ENCODE data around the gene MORN1.

MORN1 gene

DNA sequence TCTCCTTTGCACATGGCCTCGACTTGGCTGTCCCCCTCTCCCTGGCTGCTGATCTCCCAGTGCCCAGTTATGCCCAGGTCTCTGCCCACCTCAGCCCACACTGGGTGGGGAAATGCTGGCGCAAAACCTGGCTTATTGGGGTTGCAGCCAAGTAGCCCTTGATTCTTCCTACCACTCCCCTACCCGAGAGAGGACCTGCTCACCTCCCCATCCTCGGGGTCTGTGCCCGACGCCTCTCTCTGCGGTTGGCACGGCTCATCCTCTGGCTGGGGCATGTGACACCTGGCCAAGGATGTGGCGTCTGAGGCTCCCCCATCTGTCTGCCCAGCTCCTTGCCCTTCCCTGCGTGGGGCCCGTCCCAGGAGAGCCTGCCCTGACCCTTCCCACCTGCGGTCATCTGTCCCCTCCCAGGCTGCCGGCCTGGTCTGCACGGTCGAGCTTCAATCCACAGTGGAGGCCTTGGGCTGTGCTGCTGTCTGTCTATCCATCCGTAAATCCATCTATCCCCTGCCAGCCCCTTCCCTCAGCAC, 27.5 kb upstream of the MORN1 start:
- no peak for DNase-seq

DNA sequence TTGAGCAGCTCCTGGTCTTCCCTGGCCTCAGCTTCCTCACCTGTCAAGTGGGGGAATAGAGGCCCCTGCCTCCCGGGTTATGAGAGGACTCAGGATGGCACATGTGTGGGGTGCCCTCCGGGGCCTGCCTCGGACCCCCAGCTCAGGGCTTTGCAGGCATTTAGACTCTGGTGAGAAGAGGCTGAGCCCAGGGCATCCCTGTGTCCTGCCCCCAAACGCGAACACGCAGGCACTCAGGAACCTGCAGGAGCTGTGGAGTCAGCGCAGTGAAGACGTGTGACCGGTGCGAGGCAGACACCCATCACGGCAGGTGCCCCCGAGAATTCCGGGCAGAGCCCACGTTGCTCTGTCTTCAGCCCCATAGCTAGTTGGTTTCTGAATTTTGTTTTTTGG, 26.5 kb upstream of the MORN1 start:
- DNase-seq: no peak

DNA sequence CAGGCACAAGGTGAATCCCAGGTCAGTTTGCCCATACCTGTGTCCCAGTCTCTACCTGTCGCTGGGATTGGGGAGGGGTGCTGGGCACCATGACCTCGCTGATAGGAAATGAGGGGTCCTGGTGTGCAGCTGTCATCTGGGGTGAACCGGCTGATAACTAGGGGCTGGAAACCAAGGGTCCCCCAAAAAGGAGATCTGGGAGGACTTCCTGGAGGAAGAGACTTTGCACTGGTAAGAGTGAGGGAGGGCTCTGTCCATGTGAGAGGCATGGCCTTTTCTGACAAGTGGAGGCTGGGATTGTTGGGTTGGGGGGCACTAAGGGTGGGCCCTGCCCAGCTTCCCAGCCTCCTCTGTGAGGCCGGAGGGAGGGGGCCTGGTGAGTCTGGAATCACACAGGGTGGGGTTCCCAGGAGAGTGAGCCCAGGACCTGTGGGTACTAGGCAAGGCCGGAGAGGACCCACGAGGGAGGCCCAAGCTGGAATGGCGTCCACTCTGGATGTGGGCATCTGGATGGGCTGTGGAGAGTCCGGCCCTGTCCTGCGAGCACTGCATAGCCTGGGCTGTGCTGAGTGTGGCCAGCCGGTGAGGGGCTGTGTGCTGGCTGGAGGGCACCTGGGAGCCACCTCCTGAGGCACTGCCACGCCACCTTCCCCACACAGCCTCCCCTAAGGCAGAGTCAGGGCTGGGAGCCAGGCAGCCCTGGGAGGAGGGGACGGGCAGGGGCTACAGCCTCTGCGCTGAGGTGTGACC, 25.9 kb upstream of the MORN1 start:
- DNase-seq: no peak

DNA sequence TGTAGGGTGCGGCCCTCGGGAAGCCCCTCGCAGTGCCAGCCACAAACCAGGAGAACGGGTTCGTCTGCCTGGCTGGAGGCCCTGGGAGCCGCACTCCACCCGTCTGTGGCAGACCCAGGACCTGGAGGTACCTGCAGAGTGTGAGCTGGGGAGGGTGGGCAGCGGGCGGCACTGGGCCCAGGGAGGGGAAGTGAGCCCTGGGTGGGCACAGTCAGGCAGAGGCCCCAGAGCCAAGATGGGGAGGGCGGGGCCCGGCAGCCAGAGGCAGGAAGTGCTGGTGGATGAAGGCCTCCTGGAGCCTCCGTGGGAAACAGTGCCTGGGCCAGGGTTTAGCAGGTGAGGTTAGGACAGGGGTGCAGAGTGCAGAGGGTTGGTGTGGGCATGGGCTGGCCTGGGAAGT, 25.0 kb upstream of the MORN1 start:
- DNase-seq: no peak

DNA sequence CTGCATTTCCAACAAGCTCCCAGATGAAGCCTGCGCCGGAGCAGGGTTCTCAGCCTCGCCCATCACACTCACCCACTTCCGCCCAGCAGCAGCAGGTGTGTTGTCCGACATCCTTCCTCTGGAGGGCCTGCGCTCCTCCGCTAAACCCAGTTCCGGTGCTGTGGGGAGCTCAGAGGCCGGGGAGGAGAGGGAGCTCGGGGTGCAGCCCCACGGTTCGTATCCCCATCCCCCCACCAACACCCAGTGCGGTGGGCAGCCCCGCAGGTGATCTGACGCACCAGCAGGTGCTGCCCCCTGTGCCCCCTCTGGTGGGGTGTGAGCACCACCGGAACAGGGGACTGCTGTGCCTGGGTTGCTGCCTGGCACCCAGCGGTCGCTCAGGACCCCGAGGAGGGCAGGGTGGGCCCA, 24.5 kb upstream of the MORN1 start:
- no peak for DNase-seq

DNA sequence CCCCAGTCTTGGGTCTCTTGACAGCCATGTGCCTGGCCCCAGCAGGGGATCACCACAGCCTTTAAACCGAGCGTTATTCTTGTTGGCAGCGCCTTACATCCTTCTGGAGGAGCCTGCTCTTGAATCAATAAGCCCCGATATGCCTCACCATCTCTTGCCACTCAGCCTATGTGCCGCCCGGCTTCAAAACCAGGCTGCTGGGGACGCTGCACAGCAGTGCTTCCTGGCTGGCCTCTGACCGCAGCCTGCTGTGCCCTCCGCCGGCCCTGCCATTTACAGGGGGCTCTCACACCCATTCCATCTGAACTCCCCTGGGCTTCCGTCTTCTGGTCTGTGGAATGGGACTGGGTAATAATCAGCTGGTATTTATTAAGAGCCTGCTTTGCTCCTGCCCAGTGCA, 24.0 kb upstream of the MORN1 start:
- DNase-seq: no peak

DNA sequence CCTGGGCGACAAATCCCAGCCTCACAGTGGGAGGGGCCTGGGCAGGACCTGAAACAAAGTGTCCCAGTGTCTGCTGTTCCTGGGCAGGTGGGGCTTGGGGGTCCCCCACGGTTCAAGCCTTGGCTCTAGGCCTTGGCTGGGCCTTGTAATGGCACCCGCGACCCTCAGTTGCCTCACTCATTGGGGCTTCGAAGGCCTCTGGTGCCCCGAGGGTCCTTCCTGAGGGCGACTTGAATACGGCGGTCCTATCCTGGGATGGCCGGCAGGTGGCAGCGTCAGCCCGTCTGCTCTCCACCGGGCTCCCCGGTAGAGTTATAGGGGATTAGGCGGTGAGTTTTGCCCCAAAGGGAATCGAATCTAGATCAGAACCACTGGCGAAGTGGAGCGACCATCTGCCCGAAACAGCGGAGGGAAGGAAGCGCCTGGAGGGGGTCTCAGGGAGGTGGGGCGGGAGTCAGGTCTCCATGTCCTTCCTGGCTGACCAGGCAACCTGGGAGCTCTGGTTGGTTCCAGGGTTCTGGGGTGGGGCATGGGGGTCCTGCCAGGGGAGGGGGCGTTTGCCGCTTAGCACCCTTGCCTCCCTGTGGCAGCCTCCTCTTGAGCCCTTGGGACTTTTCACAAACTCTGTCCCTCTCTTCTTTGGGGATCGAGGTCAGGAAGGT, 23.1 kb upstream of the MORN1 start:
- DNase-seq: peak; percentile 87

DNA sequence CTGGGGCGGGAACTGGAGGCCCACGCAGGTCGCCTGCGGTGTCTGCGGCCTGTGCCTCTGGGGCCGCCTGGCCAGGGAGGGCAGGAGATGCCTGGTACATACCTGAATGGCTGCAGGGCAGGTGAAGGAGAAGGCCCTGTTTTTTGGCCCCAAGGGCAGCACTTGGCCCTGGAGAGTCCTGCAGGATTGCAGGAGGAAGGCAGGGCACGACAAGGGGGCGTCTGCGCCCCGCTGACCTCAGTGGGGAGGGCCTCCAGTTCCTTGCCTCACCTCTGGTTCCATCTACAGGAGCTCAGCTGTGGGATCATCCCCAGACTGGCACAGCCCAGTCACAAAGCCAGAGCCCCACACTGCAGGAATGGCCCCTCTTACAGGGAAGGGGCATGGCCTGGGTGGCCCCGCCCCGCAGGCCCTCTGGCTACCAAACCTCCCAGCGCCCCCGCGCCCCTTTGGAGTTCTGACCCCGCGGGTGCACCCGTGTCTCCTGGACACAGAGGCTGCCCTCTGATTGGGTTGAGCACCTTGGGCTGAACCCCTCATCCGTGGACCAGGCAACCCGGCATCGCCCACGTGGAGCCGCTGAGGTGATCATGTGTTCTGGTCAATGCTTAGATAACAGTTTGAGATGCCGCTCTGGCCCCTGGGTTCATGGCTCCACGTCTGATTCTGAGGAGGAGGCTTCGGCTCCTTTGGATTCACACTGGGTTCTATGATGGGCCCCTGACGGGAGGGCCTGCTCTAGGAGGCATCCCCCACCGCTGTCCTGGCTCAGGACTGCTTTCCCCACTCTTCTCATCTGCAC, 22.3 kb upstream of the MORN1 start:
- peak; percentile 33 for DNase-seq

DNA sequence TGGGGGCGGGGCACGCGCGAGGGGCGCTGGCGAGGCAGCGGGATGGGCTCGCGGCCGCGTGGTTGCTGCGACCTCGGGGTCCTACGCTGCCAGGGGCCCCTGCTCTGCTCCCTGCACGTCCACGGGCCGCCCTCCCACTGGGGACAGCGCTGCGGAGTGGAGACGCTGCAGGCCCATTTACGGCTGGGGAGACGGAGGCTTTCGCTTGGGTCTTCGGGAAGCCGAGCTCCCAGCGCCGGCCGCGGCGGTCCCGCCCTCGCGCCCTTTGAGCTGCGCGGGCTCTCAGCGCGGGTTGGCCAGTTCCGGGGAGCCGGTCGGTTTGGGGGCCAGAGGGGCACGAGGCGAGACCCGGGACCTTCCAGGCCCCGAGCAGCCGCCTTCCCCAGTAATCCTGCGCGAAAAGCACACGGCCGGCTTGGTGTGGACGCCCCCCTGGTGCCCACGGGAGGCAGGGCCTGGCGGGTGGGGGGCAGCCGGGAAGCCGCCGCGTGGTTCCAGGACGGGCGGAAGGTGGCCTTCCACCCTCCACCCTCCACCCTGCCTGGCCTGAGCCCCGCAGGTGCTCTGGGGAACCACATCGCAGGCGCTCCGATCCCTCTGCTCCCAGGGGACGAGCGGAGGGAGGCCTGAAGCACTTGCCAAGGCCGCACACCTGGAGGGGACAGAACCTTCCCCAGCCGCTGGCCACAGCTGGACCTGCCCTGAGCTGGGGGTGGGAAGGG, 21.6 kb upstream of the MORN1 start:
- peak; percentile 85 for DNase-seq

DNA sequence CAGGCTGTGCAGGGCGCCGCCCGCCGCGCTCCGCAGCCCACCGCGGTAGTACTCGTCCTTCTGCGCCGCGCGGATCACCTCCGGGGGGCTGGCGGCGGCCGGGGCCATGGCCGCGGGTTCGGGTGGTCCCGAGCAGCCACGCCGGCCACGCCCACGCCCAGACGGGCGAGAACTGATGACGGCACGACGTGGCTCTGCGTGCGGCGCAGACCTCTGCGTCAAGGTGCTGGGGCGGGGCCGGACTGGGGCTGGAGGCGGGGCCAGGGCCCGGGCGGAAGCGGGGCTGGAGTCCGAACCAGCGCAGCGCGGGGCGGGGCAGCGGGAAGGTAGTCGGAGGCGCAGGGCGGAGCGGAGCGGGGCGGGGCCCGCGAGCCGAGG, 21.0 kb upstream of the MORN1 start, which contains the start of gene PEX10:
Gene PEX10 (minus strand): TSS at position 170 of the 378 bp plus-strand sequence. CDS start 62 bp downstream, at position 108.
- peak; percentile 89 for DNase-seq

DNA sequence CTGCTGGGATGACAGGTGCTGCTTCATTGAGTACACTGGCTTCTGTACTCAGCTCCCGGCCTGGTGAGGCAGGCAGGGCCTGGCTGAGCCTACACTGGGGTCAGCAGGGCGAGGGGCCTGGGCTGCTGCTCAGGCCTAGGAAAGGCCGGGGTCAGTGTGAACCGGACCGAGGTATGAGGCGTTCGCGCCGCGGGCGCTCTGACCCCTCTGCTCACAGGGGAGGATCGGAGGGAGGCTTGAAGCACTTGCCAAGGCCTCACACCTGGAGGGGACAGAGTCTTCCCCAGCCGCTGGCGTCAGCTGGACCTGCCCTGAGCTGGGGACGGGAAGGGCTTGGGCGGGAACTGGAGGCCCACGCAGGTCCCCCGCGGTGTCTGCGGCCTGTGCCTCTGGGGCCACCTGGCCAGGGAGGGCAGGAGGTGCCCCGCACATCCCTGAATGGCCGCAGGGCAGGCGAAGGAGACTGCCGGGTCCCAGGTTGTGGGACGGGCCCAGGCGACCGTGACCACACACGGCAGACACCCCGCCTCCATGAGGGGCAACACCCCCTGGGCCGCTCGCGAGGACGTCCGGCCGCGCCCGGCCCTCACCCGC, 20.5 kb upstream of the MORN1 start:
- DNase-seq: peak; percentile 42

DNA sequence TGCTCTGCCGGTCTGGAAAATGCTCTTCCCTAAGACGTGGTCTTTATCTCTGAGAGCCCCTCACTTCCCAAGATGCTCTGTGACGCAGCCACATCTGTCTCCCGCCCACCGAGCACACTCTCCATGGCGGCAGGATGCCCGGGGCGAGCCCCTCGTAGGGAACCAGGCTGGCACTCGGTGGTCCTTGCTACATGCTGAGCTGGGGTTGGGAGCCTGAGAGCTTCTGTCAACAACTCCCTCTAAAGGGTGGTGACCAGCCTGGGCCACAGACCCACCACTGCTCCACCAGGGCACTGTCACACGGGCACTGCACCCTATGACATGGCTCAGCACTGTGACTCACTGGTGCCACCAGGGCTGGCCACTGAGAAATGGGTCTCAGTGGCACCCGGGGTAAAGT, 18.4 kb upstream of the MORN1 start:
- no peak for DNase-seq

DNA sequence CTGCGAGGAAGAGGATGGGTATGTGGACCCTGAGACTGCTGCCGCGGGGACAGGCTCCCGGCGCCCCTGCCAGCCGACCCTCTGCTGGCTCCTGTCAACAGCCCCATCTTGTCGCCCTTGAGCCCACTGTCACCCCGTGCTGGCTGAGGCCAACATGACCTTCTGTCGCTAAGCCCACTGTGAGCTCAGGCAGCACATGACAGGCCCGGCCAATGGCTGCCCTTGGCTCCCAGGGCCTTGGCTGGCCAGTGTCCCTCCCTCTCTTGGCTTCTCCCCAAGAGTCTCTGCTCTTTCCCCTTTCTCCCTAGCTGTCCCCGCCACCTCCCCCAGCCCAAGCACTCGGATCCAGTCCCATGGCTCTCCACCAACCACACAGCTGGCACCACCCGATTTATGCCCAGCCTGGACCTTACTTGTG, 17.5 kb upstream of the MORN1 start:
- DNase-seq: no peak

DNA sequence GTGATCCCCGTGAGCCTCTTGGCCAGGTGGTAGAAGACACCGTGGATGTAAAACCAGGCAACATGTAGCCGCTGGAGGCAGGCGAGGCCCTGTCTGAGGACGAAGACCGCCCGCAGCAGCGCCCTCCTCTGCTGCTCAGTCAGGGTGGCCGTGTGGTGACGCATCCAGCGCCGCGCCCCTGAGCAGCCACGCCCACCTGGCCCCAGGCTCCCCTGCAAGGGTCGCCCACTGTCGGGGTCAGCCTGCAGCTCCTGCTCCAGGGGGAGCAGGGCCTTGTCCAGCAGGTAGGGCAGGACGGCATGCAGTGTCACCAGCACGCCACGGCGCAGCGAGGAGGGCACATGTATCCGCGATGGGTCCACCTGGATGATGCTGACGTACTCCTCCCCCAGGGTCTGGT, 17.1 kb upstream of the MORN1 start:
- DNase-seq: no peak

DNA sequence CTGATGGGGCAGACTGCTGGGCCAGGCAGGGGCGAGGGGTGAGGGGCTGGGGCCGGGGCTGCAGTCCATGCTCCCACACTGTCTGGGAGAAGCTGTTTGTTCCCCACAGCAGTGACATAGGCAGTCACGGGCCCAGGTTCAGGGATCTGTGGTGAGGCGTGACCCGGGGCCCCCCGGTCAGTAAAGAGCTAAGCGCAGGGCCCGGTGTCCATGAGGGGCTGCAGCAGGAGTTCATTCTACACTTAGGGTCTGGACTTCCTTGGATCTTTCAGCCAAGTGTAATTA, 16.6 kb upstream of the MORN1 start:
- no peak for DNase-seq

DNA sequence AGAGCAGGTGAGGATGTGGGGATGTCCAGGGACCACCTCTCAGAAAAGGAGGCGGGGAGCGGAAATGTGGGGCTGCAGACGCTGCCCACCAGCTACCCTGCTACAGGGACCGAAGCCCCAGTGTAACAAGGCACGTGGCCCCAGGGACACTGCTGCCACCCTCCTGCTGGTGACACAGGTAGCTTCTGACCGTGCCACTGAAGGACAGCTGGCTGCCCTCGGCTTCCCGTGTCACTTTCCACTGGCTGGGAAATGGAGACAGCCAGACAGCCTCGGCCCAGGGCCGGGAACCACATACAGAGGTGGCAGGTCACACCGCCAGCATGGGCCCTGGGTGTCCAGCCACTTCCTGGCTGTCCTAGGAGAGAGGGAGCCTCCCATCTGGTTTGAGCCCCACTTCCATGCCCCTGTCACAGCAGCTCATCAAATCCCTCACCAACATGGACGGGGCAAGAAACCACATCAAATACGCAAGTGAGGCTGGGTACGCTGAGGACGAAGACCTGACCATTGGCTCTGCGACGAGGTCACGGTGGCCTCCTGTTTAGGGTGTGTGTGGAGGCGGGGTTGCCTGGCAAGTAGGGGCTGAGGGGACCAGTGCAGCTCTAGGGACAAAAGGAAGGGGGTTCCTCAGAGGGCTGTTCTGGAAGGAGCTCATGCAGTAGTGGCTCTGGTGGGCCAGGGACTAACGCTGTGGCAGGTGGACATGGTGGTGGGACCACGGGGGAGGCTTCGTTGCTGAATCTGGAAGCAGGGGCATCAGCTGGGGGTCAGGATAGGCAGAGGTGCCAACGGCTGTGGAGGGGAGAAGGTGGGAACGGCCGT, 16.0 kb upstream of the MORN1 start:
- no peak for DNase-seq

DNA sequence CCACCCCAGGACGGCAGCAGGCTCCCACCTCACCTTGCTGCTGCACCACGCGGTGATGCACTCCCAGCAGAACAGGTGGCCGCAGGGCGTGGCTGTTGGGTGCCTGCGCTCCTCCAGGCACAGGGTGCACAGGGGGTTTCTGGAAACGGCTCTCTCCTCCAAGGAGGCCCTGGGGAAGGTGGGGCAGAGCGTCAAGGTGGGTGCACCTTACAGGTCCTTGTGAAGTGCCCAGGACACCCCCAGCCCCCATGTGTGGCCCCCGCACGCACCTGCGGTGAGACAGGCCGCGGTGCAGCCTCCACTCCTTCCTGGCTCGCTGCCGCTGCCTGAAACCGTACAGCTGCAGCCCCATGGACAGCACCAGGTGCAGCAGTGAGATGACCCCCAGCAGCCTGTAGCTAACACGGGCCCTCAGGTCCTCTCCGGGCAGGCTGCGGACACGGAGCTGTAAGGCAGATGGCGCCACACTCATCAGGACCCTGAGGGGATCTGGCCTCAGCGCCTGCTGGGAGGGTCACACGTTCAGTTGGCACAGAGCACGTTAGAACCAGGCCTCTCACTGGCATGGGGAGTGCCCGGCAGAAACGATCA, 15.2 kb upstream of the MORN1 start:
- no peak for DNase-seq

DNA sequence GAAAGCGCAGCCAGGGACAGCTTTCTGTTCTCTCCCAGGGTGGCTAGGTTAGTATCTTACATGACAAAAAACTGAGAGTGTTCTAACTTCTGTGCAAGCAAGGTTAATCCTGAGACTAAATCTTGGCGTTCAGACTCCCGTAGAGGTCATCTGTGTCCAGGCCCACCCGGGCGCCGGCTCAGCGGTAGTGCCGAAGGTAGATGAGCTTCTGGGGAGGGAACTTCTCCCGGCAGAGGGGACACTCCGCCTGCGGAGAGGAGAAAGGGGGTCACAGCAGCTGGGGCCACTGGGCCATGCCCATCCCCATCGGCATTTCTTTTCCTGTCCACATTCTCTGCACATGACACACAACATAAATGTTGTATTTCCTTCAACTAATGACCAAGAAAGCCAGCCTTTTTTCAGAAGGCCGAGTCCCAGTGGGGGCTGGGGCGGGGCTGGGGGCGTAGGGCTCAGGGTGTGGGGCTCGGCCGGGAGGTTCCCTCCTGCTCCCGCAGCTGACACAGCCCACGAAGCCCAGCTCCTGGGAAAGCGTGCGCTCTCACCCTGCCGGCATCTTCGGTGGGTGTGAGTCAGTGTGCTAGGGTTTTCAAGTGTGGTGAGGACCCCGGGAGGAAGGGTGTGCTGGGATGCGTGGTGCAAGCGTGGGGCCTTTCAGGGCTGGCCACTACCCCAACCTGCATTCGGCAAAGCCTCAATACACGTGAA, 14.4 kb upstream of the MORN1 start:
- no peak for DNase-seq

DNA sequence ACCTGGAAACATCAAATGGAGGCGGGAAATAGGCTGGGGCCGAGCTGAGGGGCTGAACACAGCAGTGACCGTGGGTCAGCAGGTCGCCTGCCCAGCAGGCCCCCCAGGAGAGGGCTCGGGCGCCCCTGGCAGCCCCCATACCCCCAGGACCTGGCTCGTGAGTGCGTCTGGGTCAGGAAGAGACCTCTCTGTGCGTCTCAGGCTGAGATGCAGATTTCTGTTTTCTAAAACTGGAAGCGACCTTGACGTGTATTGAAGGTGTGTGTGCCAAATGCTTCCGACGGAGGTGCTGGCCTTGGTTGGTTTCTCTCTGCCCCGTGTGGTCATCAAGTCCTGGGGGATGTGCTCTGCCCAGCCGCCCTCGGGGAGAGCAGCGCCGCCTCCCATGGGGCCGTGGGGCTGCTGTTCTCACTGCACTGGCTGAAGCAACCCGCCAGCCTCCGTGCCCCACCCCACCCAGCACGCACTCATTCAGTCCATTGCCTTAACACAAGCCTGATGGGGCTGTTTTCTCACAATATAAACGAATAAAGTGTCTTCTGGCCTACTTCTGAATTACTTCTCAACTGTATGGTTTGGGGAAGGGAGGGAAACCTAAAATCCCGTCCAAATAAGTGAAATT, 13.6 kb upstream of the MORN1 start:
- no peak for DNase-seq
